ENCODE measurements around the gene NAB2. TPM values are rescaled to one million over a fixed set of nuclear protein-coding genes. Genes with fewer than 3 reads are reported as not detected.
A peak's percentile ranks its signal among the peaks of the same experiment; 100 is the strongest.

Gene NAB2
- total RNA-seq, 4 donors from 2014 or later: 21.6 to 41.5 (median 35.1) TPM

DNA sequence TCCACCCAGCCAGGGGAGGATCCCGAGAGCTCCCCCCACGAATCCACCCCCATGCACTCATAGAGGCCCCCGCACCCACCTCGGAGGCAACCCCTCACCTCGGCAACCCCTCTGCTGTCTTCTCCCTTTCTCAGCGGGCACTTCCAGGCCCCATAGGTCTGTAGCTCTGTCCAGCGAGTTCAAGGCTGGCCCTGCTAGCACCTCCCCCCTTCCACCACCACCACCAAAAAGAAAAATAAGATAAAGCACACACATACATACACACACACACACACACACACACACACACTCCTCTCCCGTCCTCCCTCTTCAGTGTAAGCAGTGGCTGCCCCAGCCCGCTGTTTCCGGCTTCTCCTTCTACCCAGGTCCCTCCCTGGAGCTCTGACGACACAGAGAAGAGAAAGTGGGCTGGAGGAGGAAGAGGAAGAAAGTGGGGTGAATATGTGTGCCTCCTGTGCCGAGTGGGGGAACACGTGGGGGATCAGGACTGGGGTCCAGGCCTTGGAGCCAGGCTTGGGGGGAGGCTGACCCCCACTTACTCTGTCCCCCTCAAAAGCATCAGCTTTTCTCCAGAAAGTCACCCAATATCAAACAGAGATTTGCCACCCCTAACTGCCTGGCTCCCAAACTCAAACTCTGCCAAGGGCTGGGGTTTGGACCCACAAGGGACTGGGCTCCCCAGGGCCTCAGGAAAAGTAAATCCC lies 22.3 kb downstream of the NAB2 start, which contains the start of gene STAT6:
TSS of gene STAT6 (minus strand) at position 332 of the 704 bp plus-strand sequence. CDS start 3,084 bp downstream, outside the sequence.
- Histone ChIP-seq H3K27ac (replicated peaks in 1 of 4) (peak within 1 kb of the TSS; percentile 98 to 99 (median 98)), H3K9me3 (no peaks in the 10 kb centered on the region), H3K4me3 (peak within 1 kb of the TSS; percentile 67 to 82 (median 76)), H3K36me3 (peaks cover 6 to 23% (median 22%) of the 10 kb centered on the region in 4 donors), H3K27me3 (no peaks in the 10 kb centered on the region), H3K4me1 (peaks cover 17 to 56% (median 50%) of the 10 kb centered on the region in 4 donors)
- intact Hi-C loops (cut with DNase I): loop anchor here (2.0 to 5.0 kb wide), 2 partner anchors 22 to 104 kb away; partner anchors contain the start of genes NAB2 and ZBTB39
- peak; percentile 96 for DNase-seq (ENCODE audit: extremely low spot score)
- TF ChIP-seq POLR2A (IDR thresholded peaks at IDR 0.05; ENCODE audit: low read depth) (peak; percentile 38), POLR2AphosphoS5 (IDR thresholded peaks at IDR 0.05) (no peak), EP300 (IDR thresholded peaks at IDR 0.05) (no peak)
- TF ChIP-seq, protein P1, sequence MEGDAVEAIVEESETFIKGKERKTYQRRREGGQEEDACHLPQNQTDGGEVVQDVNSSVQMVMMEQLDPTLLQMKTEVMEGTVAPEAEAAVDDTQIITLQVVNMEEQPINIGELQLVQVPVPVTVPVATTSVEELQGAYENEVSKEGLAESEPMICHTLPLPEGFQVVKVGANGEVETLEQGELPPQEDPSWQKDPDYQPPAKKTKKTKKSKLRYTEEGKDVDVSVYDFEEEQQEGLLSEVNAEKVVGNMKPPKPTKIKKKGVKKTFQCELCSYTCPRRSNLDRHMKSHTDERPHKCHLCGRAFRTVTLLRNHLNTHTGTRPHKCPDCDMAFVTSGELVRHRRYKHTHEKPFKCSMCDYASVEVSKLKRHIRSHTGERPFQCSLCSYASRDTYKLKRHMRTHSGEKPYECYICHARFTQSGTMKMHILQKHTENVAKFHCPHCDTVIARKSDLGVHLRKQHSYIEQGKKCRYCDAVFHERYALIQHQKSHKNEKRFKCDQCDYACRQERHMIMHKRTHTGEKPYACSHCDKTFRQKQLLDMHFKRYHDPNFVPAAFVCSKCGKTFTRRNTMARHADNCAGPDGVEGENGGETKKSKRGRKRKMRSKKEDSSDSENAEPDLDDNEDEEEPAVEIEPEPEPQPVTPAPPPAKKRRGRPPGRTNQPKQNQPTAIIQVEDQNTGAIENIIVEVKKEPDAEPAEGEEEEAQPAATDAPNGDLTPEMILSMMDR (IDR thresholded peaks at IDR 0.05): no peak
- WGBS: under 1% methylated on average over 13 of the region's 13 CpGs

DNA sequence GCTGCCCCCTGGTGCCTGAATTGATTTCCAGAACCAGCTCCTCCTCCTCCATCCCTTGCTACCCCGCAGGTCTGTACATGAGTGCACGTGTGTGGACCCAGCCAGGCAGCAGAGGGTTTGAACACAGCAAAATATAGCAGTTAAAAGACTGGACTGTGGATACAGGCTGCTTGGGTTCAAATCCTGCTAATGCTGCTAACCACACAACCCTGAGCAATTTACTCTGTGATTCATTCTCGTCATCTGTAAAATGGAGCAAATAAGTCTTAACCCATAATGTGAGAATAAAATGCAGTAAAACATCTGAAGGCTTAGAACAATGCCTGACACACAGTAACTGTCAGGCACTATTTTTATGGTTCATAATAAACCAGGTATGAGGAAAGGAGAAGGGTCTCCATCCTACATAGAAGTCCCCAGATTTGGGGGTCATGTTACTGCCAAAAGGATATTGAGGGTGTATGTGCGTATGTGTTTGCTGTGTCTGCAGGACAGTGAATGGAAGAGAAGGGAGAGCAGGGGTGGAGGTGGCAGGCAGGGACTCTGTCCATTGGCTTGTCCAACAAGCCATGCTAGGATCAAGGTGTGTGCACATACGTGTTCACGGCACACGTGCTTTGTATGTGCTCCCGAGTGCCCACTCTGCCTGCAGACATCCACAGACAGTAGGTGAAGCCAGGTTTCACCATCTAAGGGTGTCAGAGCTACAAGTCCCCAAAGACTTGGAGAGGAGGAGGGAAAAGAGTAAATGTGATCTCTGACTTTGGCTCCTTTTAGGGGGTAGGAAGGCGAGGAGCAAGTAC lies 23.8 kb downstream of the NAB2 start:
- Histone ChIP-seq H3K36me3 (peaks cover 0 to 8% (median 7%) of the 10 kb centered on the region in 4 donors), H3K4me1 (peaks cover 17 to 41% (median 37%) of the 10 kb centered on the region in 4 donors), H3K4me3 (peak overlapping the region; percentile 67 to 82 (median 76)), H3K27me3 (no peaks in the 10 kb centered on the region), H3K9me3 (no peaks in the 10 kb centered on the region), H3K27ac (replicated peaks in 1 of 4) (peak overlapping the region; percentile 98 to 99 (median 98))
- 56% methylated on average over 9 of the region's 9 CpGs for WGBS
- no peak for DNase-seq (ENCODE audit: extremely low spot score)
- TF ChIP-seq, protein P1 (IDR thresholded peaks at IDR 0.05): peak in 2 of 3 experiments; percentile 84 to 87
- TF ChIP-seq POLR2A (IDR thresholded peaks at IDR 0.05; ENCODE audit: low read depth): no peak
- intact Hi-C loops (cut with DNase I): loop anchor here (1.0 to 5.0 kb wide), 2 partner anchors 43 to 105 kb away; partner anchors contain the start of gene ZBTB39

DNA sequence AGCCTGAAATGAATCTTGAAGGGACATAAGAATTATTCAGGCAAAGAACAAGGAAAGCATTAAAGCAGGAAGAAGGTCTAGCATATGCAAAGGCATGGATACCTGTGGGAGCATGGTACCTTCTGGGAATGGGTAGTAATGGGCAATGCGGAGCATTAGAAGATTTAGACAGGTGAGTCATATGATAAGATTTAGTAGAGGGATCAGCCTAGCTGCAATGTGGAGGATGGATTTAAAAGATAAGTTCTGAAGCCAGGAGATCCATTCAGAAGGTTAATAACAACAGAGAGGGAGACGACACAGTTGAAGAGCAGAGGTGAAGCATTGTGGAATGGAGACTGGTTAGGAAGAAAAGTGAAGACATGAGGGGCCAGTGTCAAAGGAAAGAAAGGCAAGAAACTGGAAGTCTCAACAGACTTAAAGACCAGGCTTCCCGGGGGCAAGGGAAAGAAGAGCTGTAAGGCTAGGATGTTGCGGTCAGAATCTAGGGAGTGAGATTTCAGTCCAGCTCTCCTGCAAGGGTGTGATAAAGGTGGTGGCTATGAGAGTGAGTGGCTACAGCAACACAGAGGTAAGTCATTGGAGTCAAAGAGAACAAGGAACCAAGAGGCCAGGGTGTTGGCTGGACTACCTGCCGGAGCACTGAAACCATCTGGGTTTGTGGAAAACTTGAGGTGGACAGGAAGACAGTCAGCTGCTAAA lies 27.8 kb downstream of the NAB2 start:
- 94% methylated on average over 5 of the region's 5 CpGs for WGBS

DNA sequence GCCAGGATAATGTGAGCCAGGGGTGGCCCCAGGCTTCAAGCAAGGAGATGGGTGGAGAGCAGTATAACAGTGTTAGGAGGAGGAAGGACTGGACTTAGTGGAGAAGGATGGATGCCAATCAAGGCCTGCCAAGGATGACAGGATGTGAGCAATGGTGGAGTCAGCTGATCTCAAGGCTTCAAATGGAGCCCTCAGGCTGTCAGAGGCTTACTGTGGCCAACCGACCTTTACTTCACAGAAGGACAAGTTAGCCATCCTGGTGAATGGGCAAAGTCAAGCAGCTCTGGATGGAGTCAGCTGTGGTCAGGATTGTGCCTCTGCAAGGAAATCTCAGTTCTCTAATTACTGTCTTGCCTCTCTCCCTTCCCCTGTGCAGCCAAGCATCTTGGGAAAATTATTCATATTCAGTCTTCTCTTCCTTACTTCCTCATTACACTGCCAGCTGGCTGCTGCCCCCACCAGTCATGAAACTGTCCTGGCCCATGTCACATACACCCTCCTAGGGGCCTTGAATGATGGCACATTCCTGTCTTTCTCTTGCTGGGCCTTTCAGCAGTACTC lies 29.9 kb downstream of the NAB2 start:
- intact Hi-C loops (cut with DNase I): no loop called here
- H3K4me1 ChIP-seq: peaks cover 0 to 7% (median 0%) of the 10 kb centered on the region in 4 donors
- TF ChIP-seq POLR2A (IDR thresholded peaks at IDR 0.05; ENCODE audit: low read depth): no peak
- no peaks in the 10 kb centered on the region for H3K27me3 ChIP-seq
- H3K9me3 ChIP-seq: no peaks in the 10 kb centered on the region
- H3K4me3 ChIP-seq: no peak overlapping the region
- H3K27ac ChIP-seq (replicated peaks in 1 of 4): peak overlapping the region in 1 of 4 donors; percentile 40
- no peak for DNase-seq (ENCODE audit: extremely low spot score)
- 100% methylated on average over 1 of the region's 1 CpG for WGBS
- no peaks in the 10 kb centered on the region for H3K36me3 ChIP-seq

More for the DNA sequence above, 27.8 kb downstream of the NAB2 start:
- DNase-seq (ENCODE audit: extremely low spot score): no peak
- intact Hi-C loops (cut with DNase I): no loop called here
- no peaks in the 10 kb centered on the region for H3K36me3 ChIP-seq
- H3K27ac ChIP-seq (replicated peaks in 1 of 4): no peak overlapping the region
- no peaks in the 10 kb centered on the region for H3K27me3 ChIP-seq
- H3K4me1 ChIP-seq: peaks cover 4 to 15% (median 10%) of the 10 kb centered on the region in 4 donors
- no peaks in the 10 kb centered on the region for H3K9me3 ChIP-seq
- H3K4me3 ChIP-seq: no peak overlapping the region
- TF ChIP-seq POLR2A (IDR thresholded peaks at IDR 0.05; ENCODE audit: low read depth): no peak
- TF ChIP-seq POLR2AphosphoS5 (IDR thresholded peaks at IDR 0.05): no peak
- TF ChIP-seq, protein P1 (IDR thresholded peaks at IDR 0.05): no peak
- no peak for TF ChIP-seq EP300 (IDR thresholded peaks at IDR 0.05)
